ENCODE measurements around the gene SARS1.

DNA sequence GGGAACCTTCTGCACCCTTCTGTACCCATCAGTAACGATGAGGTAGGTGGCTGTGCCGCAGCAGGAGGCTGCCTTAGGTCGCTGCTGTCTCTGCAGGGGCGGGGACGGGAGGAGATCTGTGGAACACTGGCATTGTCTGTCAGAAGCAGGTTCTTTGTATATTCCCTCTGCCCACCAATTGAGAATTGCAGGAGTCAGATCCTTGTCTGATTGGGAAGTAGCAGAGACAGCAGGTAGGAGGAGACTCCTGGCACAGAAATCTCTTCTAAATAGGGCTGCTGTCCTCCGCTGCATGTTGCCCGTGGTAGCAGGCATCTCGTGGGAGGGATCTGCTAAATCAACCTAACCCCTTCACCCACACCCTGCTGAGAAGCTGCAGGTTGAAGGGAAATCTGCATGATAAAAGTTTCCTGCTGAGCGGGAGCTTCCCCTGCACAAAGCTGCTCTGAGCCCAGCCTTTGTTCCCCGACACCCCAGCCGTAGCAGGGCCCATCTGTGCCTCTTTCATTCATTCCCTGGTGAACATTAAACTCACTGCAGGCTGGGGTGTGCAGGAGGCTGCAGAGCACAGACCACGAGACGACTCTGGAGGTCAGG, 15.9 kb downstream of the SARS1 start:
- TF ChIP-seq CTCF (IDR thresholded peaks at IDR 0.05) (no peak), EP300 (IDR thresholded peaks at IDR 0.05) (no peak)

All from tibial nerve (tissue), 4 donors.